Activated naive CD8-positive, alpha-beta T cell treated with anti-CD3 and anti-CD28 coated beads, Interleukin-2, amount 50 U/mL, for 24 hours (primary cell): ENCODE results near the gene TEP1.
"Not testable (repeated sequence)": the region's sequence is repeated elsewhere in the genome, so short reads cannot be mapped to it uniquely, and the experiment has no call there.

Experiments
- ATAC-seq: fragments of 150-1000 bp; cut with Tn5 transposase; one replicate; pipeline ENCODE4 v1.10.0; 2021
- DNase-seq: peaks from one replicate; pipeline ENCODE4 v3.0.0; 2021
- H3K27ac Mint-ChIP-seq: one replicate; pipeline ENCODE4 v1.8.0; 2021; ENCODE audit warnings: mild to moderate bottlenecking, mixed read lengths
- H3K27me3 Mint-ChIP-seq: one replicate; pipeline ENCODE4 v1.8.0; 2021; ENCODE audit warnings: mixed read lengths
- H3K36me3 Mint-ChIP-seq: one replicate; pipeline ENCODE4 v1.8.0; 2021; ENCODE audit warnings: low read depth, mixed read lengths
- H3K4me1 Mint-ChIP-seq: one replicate; pipeline ENCODE4 v1.8.0; 2021; ENCODE audit warnings: mixed read lengths
- H3K4me3 Mint-ChIP-seq: one replicate; pipeline ENCODE4 v1.8.0; 2021; ENCODE audit warnings: mild to moderate bottlenecking, moderate library complexity, mixed read lengths
- H3K9me3 Mint-ChIP-seq: one replicate; pipeline ENCODE4 v1.8.0; 2021; ENCODE audit warnings: mixed read lengths

TEP1 gene

GRCh38 chr14:20412876-20413743, at the start of gene TEP1:
Gene TEP1 (minus strand): TSS chr14:20413501. CDS start chr14:20408439, 5,062 bp downstream.
- peak; percentile 82 for DNase-seq
- Mint-ChIP-seq H3K36me3 (peaks cover 5% of the 10 kb centered on the region), H3K27me3 (no peaks in the 10 kb centered on the region), H3K4me3 (peak within 1 kb of the TSS; percentile 90), H3K9me3 (no peaks in the 10 kb centered on the region), H3K4me1 (peaks cover 42% of the 10 kb centered on the region), H3K27ac (peak within 1 kb of the TSS; percentile 89)
- ATAC-seq, result peak; percentile 86

GRCh38 chr14:20461225-20462141, 48.2 kb upstream of the TEP1 start, which contains the start of gene PIP4P1:
Gene PIP4P1 (minus strand): TSS chr14:20461434. CDS start chr14:20461325, 109 bp downstream.
- Mint-ChIP-seq H3K9me3 (no peaks in the 10 kb centered on the region), H3K27ac (peak within 1 kb of the TSS; percentile 93), H3K36me3 (peaks cover 24% of the 10 kb centered on the region), H3K4me1 (peaks cover 43% of the 10 kb centered on the region), H3K27me3 (peaks cover 5% of the 10 kb centered on the region), H3K4me3 (peak within 1 kb of the TSS; percentile 87)
- DNase-seq (peak; percentile 98), ATAC-seq (peak; percentile 98)

- Mint-ChIP-seq H3K9me3 (no peaks in the 10 kb centered on the region), H3K36me3 (peaks cover 24% of the 10 kb centered on the region), H3K27ac (peak overlapping the region; percentile 88), H3K4me3 (peak overlapping the region; percentile 87), H3K27me3 (peaks cover 5% of the 10 kb centered on the region), H3K4me1 (peaks cover 43% of the 10 kb centered on the region)
- DNase-seq (peak; percentile 48), ATAC-seq (no peak)
These were observed 47.3 kb upstream of the TEP1 start for GRCh38 chr14:20460458-20461224.

GRCh38 chr14:20458031-20458789, 44.9 kb upstream of the TEP1 start:
- Mint-ChIP-seq H3K36me3 (peaks cover 24% of the 10 kb centered on the region), H3K9me3 (no peaks in the 10 kb centered on the region), H3K27me3 (peaks cover 5% of the 10 kb centered on the region), H3K27ac (peak overlapping the region; percentile 25), H3K4me1 (peaks cover 45% of the 10 kb centered on the region), H3K4me3 (no peak overlapping the region)
- no peak for DNase-seq
- ATAC-seq, result no peak

- peaks cover 49% of the 10 kb centered on the region for H3K4me1 Mint-ChIP-seq
- H3K9me3 Mint-ChIP-seq, result no peaks in the 10 kb centered on the region
- H3K27ac Mint-ChIP-seq, result peak overlapping the region; percentile 58
- peaks cover 32% of the 10 kb centered on the region for H3K36me3 Mint-ChIP-seq
- no peak for ATAC-seq
- H3K27me3 Mint-ChIP-seq, result peaks cover 5% of the 10 kb centered on the region
- no peak overlapping the region for H3K4me3 Mint-ChIP-seq
- no peak for DNase-seq
These were observed 43.7 kb upstream of the TEP1 start for GRCh38 chr14:20456971-20457370.

- peaks cover 42% of the 10 kb centered on the region for H3K36me3 Mint-ChIP-seq
- no peaks in the 10 kb centered on the region for H3K9me3 Mint-ChIP-seq
- no peak overlapping the region for H3K27ac Mint-ChIP-seq
- H3K27me3 Mint-ChIP-seq, result no peaks in the 10 kb centered on the region
- H3K4me3 Mint-ChIP-seq, result no peak overlapping the region
- DNase-seq (no peak), ATAC-seq (peak; percentile 71)
- H3K4me1 Mint-ChIP-seq, result peaks cover 40% of the 10 kb centered on the region
These were observed 42.3 kb upstream of the TEP1 start for GRCh38 chr14:20455355-20456300.

GRCh38 chr14:20454516-20455354, 41.4 kb upstream of the TEP1 start, which contains the start of the genes APEX1 and OSGEP:
Gene APEX1 (plus strand): TSS chr14:20455226. CDS start chr14:20455646, 420 bp downstream.
Gene OSGEP (minus strand): TSS chr14:20454812. CDS start chr14:20454683, 129 bp downstream.
- Mint-ChIP-seq H3K4me3 (no peak within 1 kb of the TSS), H3K27ac (no peak within 1 kb of the TSS), H3K27me3 (no peaks in the 10 kb centered on the region), H3K9me3 (no peaks in the 10 kb centered on the region), H3K4me1 (peaks cover 32% of the 10 kb centered on the region), H3K36me3 (peaks cover 40% of the 10 kb centered on the region)
- DNase-seq (peak; percentile 95), ATAC-seq (peak; percentile 87)

GRCh38 chr14:20452831-20453230, 39.5 kb upstream of the TEP1 start:
- peak overlapping the region; percentile 55 for H3K27ac Mint-ChIP-seq
- ATAC-seq, DNase-seq, H3K9me3 Mint-ChIP-seq, H3K27me3 Mint-ChIP-seq: not testable (repeated sequence)
- H3K36me3 Mint-ChIP-seq, result peaks cover 49% of the 10 kb centered on the region
- H3K4me3 Mint-ChIP-seq, result peak overlapping the region; percentile 50
- peaks cover 23% of the 10 kb centered on the region for H3K4me1 Mint-ChIP-seq

GRCh38 chr14:20446889-20447288, 33.6 kb upstream of the TEP1 start:
- H3K9me3 Mint-ChIP-seq, result no peaks in the 10 kb centered on the region

GRCh38 chr14:20443650-20444049, 30.3 kb upstream of the TEP1 start:
- DNase-seq, H3K27ac Mint-ChIP-seq, H3K9me3 Mint-ChIP-seq, ATAC-seq, H3K27me3 Mint-ChIP-seq, H3K4me3 Mint-ChIP-seq: not testable (repeated sequence)
- H3K36me3 Mint-ChIP-seq, result peaks cover 29% of the 10 kb centered on the region
- H3K4me1 Mint-ChIP-seq, result peaks cover 28% of the 10 kb centered on the region

More at GRCh38 chr14:20446889-20447288, 33.6 kb upstream of the TEP1 start:
- DNase-seq (no peak), ATAC-seq (no peak)
- H3K27me3 Mint-ChIP-seq, result no peaks in the 10 kb centered on the region
- H3K4me1 Mint-ChIP-seq, result peaks cover 2% of the 10 kb centered on the region
- H3K27ac Mint-ChIP-seq, result peak overlapping the region; percentile 29
- peaks cover 51% of the 10 kb centered on the region for H3K36me3 Mint-ChIP-seq
- H3K4me3 Mint-ChIP-seq, result no peak overlapping the region

GRCh38 chr14:20441461-20441860, 28.2 kb upstream of the TEP1 start:
- Mint-ChIP-seq H3K27ac (peak overlapping the region; percentile 80), H3K4me3 (no peak overlapping the region)
- ATAC-seq, result no peak

GRCh38 chr14:20440882-20441281, 27.6 kb upstream of the TEP1 start:
- H3K9me3 Mint-ChIP-seq, result no peaks in the 10 kb centered on the region
- H3K4me3 Mint-ChIP-seq, result peak overlapping the region; percentile 47
- peaks cover 32% of the 10 kb centered on the region for H3K4me1 Mint-ChIP-seq
- no peaks in the 10 kb centered on the region for H3K27me3 Mint-ChIP-seq
- peaks cover 9% of the 10 kb centered on the region for H3K36me3 Mint-ChIP-seq
- peak; percentile 86 for ATAC-seq
- H3K27ac Mint-ChIP-seq, result peak overlapping the region; percentile 80
- no peak for DNase-seq

More at GRCh38 chr14:20441461-20441860, 28.2 kb upstream of the TEP1 start:
- no peak for DNase-seq
- no peaks in the 10 kb centered on the region for H3K9me3 Mint-ChIP-seq
- no peaks in the 10 kb centered on the region for H3K27me3 Mint-ChIP-seq
- peaks cover 32% of the 10 kb centered on the region for H3K4me1 Mint-ChIP-seq
- peaks cover 9% of the 10 kb centered on the region for H3K36me3 Mint-ChIP-seq
